OCI-LY1 (cell line): ENCODE results near the gene FTO.

Experiments
- EZH2 ChIP-seq: fragments of 200-600 bp; sonication (generic), shearing (Covaris generic); IDR thresholded peaks from 2 replicates; pipeline ENCODE4 v1.8.0; 2017; ENCODE audit warnings: borderline replicate concordance, mixed run types, mild to moderate bottlenecking, antibody characterized with exemption, low read length, moderate library complexity, mixed read lengths
- TF ChIP-seq, protein P1 (sequence below): fragments of 200-600 bp; sonication (generic), shearing (Covaris generic); IDR thresholded peaks from 2 replicates; pipeline ENCODE4 v1.5.1; 2017; ENCODE audit warnings: mild to moderate bottlenecking, antibody characterized with exemption, low read length, moderate library complexity, mixed read lengths

DNA sequence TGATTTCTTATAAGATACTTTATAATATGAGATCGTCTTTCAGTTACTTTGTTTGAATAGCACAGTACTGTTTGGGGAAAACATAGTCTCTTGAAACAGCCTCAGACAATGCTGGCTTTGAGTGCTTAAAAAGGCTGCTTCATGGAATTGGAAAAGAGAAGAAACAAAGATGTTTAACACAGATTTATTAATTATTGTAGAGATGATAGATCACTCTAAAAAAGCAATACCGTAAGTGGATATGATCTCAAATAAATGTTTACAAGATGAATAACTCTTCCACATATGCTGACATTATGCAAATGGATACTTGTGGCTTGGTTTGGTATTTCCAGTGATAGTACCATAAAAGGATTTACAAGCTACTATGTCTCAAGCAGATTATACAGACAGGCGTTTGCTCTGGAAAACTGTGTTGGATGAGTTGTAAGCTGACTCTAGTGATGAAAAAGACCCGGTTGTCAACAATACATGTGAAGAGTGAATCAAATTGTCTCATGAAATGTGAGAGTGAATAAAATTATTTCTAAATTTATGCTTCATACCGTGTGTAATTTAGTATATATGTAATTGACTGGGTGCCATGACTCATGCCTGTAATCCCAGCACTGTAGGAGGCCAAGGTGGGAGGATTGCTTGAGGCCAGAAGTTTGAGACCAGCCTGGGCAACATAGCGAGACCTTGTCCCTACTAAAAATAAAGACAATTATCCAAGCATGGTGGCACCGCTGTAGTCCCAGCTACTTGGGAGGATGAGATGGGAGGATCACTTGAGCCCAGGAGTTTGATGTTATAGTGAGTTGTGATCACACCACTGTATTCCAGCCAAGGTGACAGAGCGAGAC lies 105.4 kb downstream of the FTO start:
- TF ChIP-seq, protein P1, sequence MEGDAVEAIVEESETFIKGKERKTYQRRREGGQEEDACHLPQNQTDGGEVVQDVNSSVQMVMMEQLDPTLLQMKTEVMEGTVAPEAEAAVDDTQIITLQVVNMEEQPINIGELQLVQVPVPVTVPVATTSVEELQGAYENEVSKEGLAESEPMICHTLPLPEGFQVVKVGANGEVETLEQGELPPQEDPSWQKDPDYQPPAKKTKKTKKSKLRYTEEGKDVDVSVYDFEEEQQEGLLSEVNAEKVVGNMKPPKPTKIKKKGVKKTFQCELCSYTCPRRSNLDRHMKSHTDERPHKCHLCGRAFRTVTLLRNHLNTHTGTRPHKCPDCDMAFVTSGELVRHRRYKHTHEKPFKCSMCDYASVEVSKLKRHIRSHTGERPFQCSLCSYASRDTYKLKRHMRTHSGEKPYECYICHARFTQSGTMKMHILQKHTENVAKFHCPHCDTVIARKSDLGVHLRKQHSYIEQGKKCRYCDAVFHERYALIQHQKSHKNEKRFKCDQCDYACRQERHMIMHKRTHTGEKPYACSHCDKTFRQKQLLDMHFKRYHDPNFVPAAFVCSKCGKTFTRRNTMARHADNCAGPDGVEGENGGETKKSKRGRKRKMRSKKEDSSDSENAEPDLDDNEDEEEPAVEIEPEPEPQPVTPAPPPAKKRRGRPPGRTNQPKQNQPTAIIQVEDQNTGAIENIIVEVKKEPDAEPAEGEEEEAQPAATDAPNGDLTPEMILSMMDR, result no peak
- no peak for TF ChIP-seq EZH2
